Kidney (tissue), 14 donors: ENCODE results near the gene SMG7. TPM values are rescaled to one million over a fixed set of nuclear protein-coding genes. Genes with fewer than 3 reads are reported as not detected.

Experiments used
- DNase-seq, 5 donors: peaks; one replicate each; pipeline ENCODE4 v3.0.0-alpha.2; 2013 to 2020
- FAIRE-seq: peaks from 2 replicates; lab custom pipeline; 2012; peaks lifted over from hg19 to GRCh38; lab: Jason Lieb, UNC
- H3K27ac ChIP-seq, 2 donors: one replicate each; pipeline ENCODE4 v1.7.0; 2013; ENCODE audit warnings: low read depth in 2 of 2, low read length in 2 of 2, inconsistent platforms in 1 of 2
- H3K27me3 ChIP-seq: one replicate; pipeline ENCODE4 v1.7.1; 2013; ENCODE audit warnings: low read length, inconsistent platforms; ENCODE audit not compliant: control insufficient read depth, insufficient read depth
- H3K36me3 ChIP-seq, 3 donors: one replicate each; pipeline versions ENCODE4 v1.7.0 to v1.7.1; 2013; ENCODE audit warnings: low read length in 3 of 3, control low read depth in 1 of 3, inconsistent platforms in 1 of 3; ENCODE audit not compliant: insufficient read depth in 3 of 3, control insufficient read depth in 2 of 3
- H3K4me1 ChIP-seq, 3 donors: one replicate each; pipeline versions ENCODE4 v1.7.0 to v1.7.1; 2013; ENCODE audit warnings: low read length in 3 of 3, inconsistent platforms in 1 of 3, low read depth in 1 of 3; ENCODE audit not compliant: control insufficient read depth in 2 of 3, insufficient read depth in 2 of 3
- H3K4me3 ChIP-seq, 3 donors: one replicate each; pipeline versions ENCODE4 v1.7.0 to v1.8.1; 2013; ENCODE audit warnings: low read length in 3 of 3, control low read depth in 1 of 3, inconsistent platforms in 1 of 3
- H3K9ac ChIP-seq, 3 donors: one replicate each; pipeline versions ENCODE4 v1.7.0 to v1.7.1; 2013; ENCODE audit warnings: low read length in 3 of 3, control low read depth in 1 of 3, inconsistent platforms in 1 of 3
- H3K9me3 ChIP-seq, 3 donors: one replicate each; pipeline versions ENCODE4 v1.7.0 to v1.7.1; 2013; ENCODE audit warnings: low read length in 3 of 3, control low read depth in 1 of 3, inconsistent platforms in 1 of 3; ENCODE audit not compliant: control insufficient read depth in 2 of 3, insufficient read depth in 1 of 3
- intact Hi-C: fragments of 100-400 bp; cut with DNase I; formaldehyde crosslinking; loops from one replicate; pipeline ENCODE4 v1.11.1; 2022
- polyA plus RNA-seq: library from polyadenylated mRNA; stranded (reverse); fragments of 350-450 nt; fragmentation: Illumina TruSeq; extraction: RNeasy Lipid Tissue Mini Kit (QIAGEN cat#74804); gene quantifications from one replicate; pipeline ENCODE4 v1.2.3, GENCODE V29; 2014; ENCODE audit warnings: low read depth, low replicate concordance; ENCODE audit not compliant: insufficient read depth
- total RNA-seq: library from RNA; stranded (reverse); fragmentation: NEBNext Ultra II Directional; extraction: Animal tissue kit (Norgen Biotek cat#: 25700); gene quantifications from one replicate; pipeline ENCODE4 v1.2.1, GENCODE V29; 2021
- TF ChIP-seq, protein P1 (sequence below): IDR thresholded peaks from 3 replicates; pipeline ENCODE4 v1.5.1; 2012; ENCODE audit warnings: mild to moderate bottlenecking, moderate library complexity, borderline replicate concordance; ENCODE audit not compliant: insufficient read depth; ENCODE audit errors: extremely low read depth
- donor health status: control.
- donor health status: control.
- donor health status: control.
- donor health status: control.
- donor health status: control.
- donor health status: DM: yes; HTN: yes; CAD: no.
- donor health status: Normal renal cell carcinoma (clear cell type).

The SMG7 gene
- total and polyA plus RNA-seq, 2 donors from 2014 or later = 15.4 to 56.3 TPM

DNA sequence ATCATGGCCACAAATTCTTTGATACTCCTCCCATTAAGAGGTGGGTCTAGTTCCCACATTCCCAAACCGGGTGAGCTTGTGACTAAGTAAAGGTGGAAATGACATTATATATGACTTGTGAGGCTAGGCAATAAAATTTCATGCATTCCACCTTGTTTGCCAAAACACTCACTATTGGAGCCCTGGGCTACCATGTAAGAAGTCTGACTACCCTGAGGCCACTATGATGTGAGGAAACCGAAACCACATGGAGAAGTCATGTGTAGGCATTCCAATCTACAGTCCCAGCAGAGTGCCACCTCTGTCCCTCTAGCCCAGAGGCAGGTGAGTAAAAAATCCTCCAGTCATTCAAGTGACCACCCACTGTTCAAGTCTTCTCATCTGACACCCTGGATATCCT is 17.9 kb upstream of the SMG7 start:
- Histone ChIP-seq H3K36me3 (no peaks in the 10 kb centered on the region), H3K27ac (no peak overlapping the region), H3K27me3 (no peaks in the 10 kb centered on the region), H3K4me3 (no peak overlapping the region), H3K4me1 (no peaks in the 10 kb centered on the region), H3K9ac (no peak overlapping the region), H3K9me3 (no peaks in the 10 kb centered on the region)
- intact Hi-C loops = no loop called here
- FAIRE-seq (no peak), DNase-seq (no peak)
- TF ChIP-seq, protein P1, sequence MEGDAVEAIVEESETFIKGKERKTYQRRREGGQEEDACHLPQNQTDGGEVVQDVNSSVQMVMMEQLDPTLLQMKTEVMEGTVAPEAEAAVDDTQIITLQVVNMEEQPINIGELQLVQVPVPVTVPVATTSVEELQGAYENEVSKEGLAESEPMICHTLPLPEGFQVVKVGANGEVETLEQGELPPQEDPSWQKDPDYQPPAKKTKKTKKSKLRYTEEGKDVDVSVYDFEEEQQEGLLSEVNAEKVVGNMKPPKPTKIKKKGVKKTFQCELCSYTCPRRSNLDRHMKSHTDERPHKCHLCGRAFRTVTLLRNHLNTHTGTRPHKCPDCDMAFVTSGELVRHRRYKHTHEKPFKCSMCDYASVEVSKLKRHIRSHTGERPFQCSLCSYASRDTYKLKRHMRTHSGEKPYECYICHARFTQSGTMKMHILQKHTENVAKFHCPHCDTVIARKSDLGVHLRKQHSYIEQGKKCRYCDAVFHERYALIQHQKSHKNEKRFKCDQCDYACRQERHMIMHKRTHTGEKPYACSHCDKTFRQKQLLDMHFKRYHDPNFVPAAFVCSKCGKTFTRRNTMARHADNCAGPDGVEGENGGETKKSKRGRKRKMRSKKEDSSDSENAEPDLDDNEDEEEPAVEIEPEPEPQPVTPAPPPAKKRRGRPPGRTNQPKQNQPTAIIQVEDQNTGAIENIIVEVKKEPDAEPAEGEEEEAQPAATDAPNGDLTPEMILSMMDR = no peak

GRCh38 chr1:183456826-183457225 is 15.5 kb upstream of the SMG7 start:
- DNase-seq = no peak
- TF ChIP-seq, protein P1 = no peak
- Histone ChIP-seq H3K36me3 (no peaks in the 10 kb centered on the region), H3K4me1 (no peaks in the 10 kb centered on the region), H3K9me3 (no peaks in the 10 kb centered on the region), H3K4me3 (no peak overlapping the region), H3K27me3 (no peaks in the 10 kb centered on the region), H3K27ac (no peak overlapping the region), H3K9ac (no peak overlapping the region)
- peak; percentile 55 for FAIRE-seq
- intact Hi-C loops = no loop called here

- no peak for FAIRE-seq
These were observed 14.8 kb upstream of the SMG7 start for GRCh38 chr1:183457449-183457848.

More at GRCh38 chr1:183457449-183457848, 14.8 kb upstream of the SMG7 start:
- Histone ChIP-seq H3K27me3 (no peaks in the 10 kb centered on the region), H3K4me1 (no peaks in the 10 kb centered on the region), H3K4me3 (no peak overlapping the region), H3K36me3 (no peaks in the 10 kb centered on the region), H3K27ac (no peak overlapping the region), H3K9me3 (no peaks in the 10 kb centered on the region), H3K9ac (no peak overlapping the region)
- intact Hi-C loops = no loop called here
- TF ChIP-seq, protein P1 = no peak
- DNase-seq = no peak
